ENCODE measurements around the gene HTR3C.
"Not testable (repeated sequence)": the region's sequence is repeated elsewhere in the genome, so short reads cannot be mapped to it uniquely, and the experiment has no call there.

HTR3C gene

DNA sequence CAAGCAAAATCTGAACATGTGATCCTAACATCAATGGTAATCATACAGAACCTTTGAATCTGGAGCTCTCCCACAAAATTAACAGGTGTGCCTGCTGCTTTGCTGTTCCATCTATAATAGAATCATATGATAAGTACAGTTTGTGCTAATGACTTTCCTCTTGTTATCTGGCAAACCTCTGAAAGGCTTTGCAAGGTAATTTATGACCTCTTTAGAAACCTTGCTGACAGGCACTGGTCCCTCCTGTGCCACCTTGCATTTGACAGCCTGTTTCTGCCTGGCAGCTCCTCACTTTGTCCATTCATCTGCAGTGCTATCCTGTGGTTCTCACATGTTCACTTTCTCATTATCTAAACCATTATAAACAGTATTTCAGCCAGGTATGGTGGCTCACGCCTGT, 10.2 kb upstream of the HTR3C start:
- Mint-ChIP-seq H3K36me3 (ENCODE audit: insufficient read depth) (no peaks in the 10 kb centered on the region), H3K27ac (ENCODE audit: low read depth) (no peak overlapping the region), H3K9me3 (no peaks in the 10 kb centered on the region), H3K27me3 (no peaks in the 10 kb centered on the region), H3K4me1 (no peaks in the 10 kb centered on the region), H3K4me3 (no peak overlapping the region)
- no peak for ATAC-seq (replicated peaks; ENCODE audit: extremely low read depth, poor library complexity, severe bottlenecking)
- DNase-seq (ENCODE audit: low spot score in 2 of 2): no peak

DNA sequence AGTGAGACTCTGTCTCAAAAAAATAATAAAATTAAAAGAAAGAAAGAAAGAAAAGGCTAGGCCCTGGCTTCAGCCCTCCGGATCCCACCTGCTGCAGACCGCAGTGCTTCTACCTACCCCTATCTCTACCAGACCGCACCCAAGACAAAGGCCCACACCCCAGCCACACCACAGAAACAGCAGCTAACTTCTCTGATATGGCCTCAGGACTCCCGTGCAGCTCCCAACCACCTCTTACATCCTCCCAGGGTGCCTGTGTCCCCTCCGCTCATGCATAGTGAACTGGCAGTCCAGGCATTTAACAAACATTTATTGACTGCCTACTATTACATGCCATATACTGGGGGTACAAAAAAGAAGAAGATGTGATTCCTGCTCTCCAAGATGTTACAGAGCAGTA, 6.9 kb upstream of the HTR3C start:
- no peaks in the 10 kb centered on the region for H3K27me3 Mint-ChIP-seq
- H3K9me3 Mint-ChIP-seq: no peaks in the 10 kb centered on the region
- no peaks in the 10 kb centered on the region for H3K36me3 Mint-ChIP-seq (ENCODE audit: insufficient read depth)
- no peak overlapping the region for H3K4me3 Mint-ChIP-seq
- ATAC-seq (replicated peaks; ENCODE audit: extremely low read depth, poor library complexity, severe bottlenecking): no peak
- no peak overlapping the region for H3K27ac Mint-ChIP-seq (ENCODE audit: low read depth)
- no peak for DNase-seq (ENCODE audit: low spot score in 2 of 2)
- no peaks in the 10 kb centered on the region for H3K4me1 Mint-ChIP-seq

DNA sequence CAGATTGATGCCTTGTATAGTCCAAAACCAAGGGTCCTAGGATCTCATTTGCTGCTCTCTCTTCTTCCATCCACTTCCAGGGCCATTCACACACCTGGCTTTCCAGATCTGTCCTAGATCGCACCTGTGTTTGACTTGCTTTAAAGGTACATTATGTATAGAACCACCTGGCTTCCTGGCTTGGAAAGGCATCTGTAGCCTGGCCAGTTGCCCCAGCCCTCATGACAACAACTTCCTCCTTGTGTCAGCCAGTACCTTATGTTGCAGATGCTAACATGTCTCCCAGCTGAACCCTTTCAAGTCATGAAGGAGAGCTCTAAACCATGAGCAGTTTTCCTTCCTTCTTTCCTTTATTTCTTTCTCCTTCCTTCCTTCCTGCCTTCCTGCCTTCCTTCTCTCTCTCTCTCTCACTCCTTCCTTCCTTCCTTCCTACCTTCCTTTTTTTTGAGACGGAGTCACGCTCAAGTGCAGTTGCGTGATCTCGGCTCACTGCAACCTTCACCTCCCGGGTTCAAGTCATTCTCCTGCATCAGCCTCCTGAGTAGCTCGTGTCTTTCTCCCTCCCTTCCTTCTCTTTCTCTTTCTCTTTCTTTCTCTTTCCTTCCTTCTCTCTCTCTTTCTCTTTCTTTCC, 2.5 kb upstream of the HTR3C start:
- Mint-ChIP-seq H3K27ac (ENCODE audit: low read depth) (peak overlapping the region; percentile 19), H3K9me3 (no peaks in the 10 kb centered on the region), H3K36me3 (ENCODE audit: insufficient read depth) (no peaks in the 10 kb centered on the region), H3K4me3 (no peak overlapping the region), H3K4me1 (no peaks in the 10 kb centered on the region), H3K27me3 (peaks cover 15% of the 10 kb centered on the region)
- ATAC-seq (replicated peaks; ENCODE audit: extremely low read depth, poor library complexity, severe bottlenecking) (no peak), DNase-seq (ENCODE audit: low spot score in 2 of 2) (no peak)

DNA sequence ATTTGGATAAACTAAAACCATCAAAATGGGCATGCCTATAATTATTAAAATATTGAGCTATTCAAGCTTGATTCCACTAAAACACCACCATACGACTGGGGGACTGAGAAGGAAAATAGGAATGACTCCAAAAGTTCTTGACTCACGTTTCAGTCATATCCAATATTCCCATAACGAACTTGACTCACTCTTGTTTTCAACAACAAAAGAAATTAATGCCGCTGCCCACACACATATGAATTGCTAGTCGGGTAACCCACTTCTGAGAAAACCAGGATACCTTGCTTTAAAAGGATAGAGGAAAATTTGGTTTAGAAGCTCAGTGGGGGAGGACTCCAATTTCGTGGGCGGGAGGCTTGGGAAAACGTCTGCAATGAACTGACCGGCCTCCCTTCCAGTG, 5.2 kb downstream of the HTR3C start:
- no peak for DNase-seq (ENCODE audit: low spot score in 2 of 2)
- no peak for ATAC-seq (replicated peaks; ENCODE audit: extremely low read depth, poor library complexity, severe bottlenecking)
- peaks cover 2% of the 10 kb centered on the region for H3K36me3 Mint-ChIP-seq (ENCODE audit: insufficient read depth)
- no peaks in the 10 kb centered on the region for H3K4me1 Mint-ChIP-seq
- no peak overlapping the region for H3K4me3 Mint-ChIP-seq
- no peaks in the 10 kb centered on the region for H3K9me3 Mint-ChIP-seq
- H3K27me3 Mint-ChIP-seq: peaks cover 24% of the 10 kb centered on the region
- H3K27ac Mint-ChIP-seq (ENCODE audit: low read depth): no peak overlapping the region

DNA sequence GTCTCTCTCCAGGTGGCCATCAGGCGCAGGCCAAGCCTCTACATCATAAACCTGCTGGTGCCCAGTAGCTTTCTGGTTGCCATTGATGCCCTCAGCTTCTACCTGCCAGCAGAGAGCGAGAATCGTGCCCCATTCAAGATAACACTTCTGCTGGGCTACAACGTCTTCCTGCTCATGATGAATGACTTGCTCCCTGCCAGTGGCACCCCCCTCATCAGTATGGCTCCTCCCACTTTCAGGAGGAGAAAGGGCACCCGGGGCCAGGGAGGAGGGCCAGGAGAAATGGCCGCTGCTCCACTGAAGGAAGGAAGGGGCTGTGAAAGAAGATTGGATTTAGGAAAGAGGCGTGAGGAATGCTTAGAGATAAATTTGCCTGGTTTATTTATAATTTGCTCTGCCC, 6.6 kb downstream of the HTR3C start:
- Mint-ChIP-seq H3K27ac (ENCODE audit: low read depth) (no peak overlapping the region), H3K36me3 (ENCODE audit: insufficient read depth) (peaks cover 2% of the 10 kb centered on the region), H3K4me1 (no peaks in the 10 kb centered on the region), H3K4me3 (no peak overlapping the region), H3K9me3 (no peaks in the 10 kb centered on the region), H3K27me3 (peaks cover 24% of the 10 kb centered on the region)
- no peak for ATAC-seq (replicated peaks; ENCODE audit: extremely low read depth, poor library complexity, severe bottlenecking)
- DNase-seq (ENCODE audit: low spot score in 2 of 2): no peak

DNA sequence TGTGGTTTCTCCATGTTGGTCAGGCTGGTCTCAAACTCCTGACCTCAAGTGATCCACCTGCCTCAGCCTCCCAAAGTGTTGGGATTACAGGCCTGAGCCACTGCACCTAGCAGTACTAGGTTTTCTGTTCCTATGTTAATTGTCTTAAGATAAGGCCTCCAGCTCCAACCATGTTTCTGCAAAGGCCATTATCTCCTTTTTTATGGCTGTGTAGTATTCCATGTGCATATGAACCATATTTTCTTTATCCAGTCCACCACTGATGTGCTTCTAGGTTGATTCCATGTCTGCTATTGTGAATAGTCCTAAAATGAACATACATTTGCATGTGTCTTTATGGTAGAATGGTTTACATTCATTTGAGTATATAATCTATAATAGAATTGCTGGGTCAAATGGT, 9.8 kb downstream of the HTR3C start:
- H3K27me3 Mint-ChIP-seq: peaks cover 24% of the 10 kb centered on the region
- ATAC-seq (replicated peaks; ENCODE audit: extremely low read depth, poor library complexity, severe bottlenecking): no peak

DNA sequence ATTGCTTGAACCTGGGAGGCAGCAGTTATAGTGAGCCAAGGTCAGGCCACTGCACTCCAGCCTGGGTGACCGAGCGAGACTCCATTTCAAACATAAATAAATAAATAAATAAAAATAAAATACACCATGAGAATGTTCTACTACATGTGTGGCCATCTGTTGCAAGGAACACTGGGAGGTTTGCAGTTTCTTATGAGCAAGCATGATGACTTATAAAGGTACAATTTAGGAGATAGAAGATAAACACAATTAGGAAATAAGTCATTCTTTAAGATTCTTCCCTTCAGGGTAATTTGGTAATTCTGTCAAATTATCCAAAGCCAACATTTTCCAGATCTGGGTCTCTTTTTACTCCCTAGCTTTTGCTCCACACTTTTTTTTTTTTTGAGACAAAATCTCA, 13.4 kb downstream of the HTR3C start:
- no peaks in the 10 kb centered on the region for H3K9me3 Mint-ChIP-seq
- H3K27me3 Mint-ChIP-seq: peaks cover 24% of the 10 kb centered on the region
- ATAC-seq (replicated peaks; ENCODE audit: extremely low read depth, poor library complexity, severe bottlenecking): no peak
- no peaks in the 10 kb centered on the region for H3K4me1 Mint-ChIP-seq
- no peak for DNase-seq (ENCODE audit: low spot score in 2 of 2)
- no peak overlapping the region for H3K27ac Mint-ChIP-seq (ENCODE audit: low read depth)
- peaks cover 2% of the 10 kb centered on the region for H3K36me3 Mint-ChIP-seq (ENCODE audit: insufficient read depth)
- H3K4me3 Mint-ChIP-seq: no peak overlapping the region

More for the DNA sequence above, 9.8 kb downstream of the HTR3C start:
- Mint-ChIP-seq H3K9me3 (no peaks in the 10 kb centered on the region), H3K27ac (ENCODE audit: low read depth) (no peak overlapping the region), H3K4me3 (no peak overlapping the region), H3K4me1 (no peaks in the 10 kb centered on the region), H3K36me3 (ENCODE audit: insufficient read depth) (peaks cover 2% of the 10 kb centered on the region)
- no peak for DNase-seq (ENCODE audit: low spot score in 2 of 2)

DNA sequence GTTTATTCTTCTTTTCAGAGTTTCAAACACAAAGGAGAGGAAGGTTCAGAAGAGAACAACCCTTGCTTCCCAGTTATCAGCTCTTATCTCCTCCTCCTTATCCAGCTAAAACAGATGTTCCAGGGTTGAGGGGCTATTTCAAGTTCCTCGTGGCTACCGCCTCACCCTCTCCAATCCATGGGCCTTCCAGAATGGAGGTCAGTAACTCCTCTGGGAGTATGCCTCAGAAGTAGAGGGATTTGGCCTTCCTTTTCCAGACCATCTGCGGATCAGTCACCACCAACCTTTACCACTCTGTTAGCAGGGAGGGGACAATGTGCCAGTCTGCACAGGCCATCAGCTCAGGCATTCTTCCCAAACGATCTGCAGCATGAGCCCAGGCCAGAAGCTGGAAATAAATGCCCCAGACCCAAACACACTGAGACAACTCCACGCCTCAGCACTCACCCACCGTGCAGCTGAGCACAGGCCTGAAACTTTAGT, 14.8 kb downstream of the HTR3C start:
- Mint-ChIP-seq H3K9me3 (no peaks in the 10 kb centered on the region), H3K36me3 (ENCODE audit: insufficient read depth) (peaks cover 1% of the 10 kb centered on the region), H3K4me1 (no peaks in the 10 kb centered on the region), H3K4me3 (no peak overlapping the region), H3K27me3 (peaks cover 28% of the 10 kb centered on the region), H3K27ac (ENCODE audit: low read depth) (no peak overlapping the region)
- no peak for DNase-seq (ENCODE audit: low spot score in 2 of 2)
- ATAC-seq (replicated peaks; ENCODE audit: extremely low read depth, poor library complexity, severe bottlenecking): no peak

DNA sequence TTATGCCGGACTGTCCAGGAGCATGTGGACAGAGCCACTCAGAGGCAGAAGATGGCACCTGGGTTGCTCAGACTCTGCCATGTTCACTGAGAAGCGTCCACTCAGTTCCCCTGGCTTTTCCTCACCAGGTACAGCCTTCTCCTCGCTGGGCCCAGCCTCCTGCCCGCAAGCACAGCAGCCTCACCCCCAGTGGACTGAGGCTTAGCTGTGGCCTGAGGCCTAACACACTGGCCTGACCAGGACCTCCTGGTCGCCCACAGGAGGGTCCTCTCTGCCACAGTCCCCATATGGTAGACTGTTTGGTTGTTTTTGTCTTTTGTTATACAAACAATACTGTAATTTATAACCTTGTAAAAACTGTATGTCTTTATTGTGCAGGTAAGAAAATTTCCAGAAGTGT, 15.5 kb downstream of the HTR3C start:
- Mint-ChIP-seq H3K4me3 (no peak overlapping the region), H3K4me1 (no peaks in the 10 kb centered on the region)

DNA sequence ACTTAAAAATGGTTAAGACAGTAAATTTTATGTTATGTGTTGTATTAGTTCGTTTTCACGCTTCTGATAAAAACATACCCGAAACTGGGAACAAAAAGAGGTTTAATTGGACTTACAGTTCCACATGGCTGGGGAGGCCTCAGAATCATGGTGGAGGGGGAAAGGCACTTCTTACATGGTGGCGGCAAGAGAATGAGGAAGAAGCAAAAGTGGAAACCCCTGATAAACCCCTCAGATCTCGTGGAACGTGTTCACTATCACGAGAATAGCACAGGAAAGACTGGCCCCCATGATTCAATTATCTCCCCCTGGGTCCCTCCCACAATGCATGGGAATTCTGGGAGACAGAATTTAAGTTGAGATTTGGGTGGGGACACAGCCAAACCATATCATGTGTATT, 18.3 kb downstream of the HTR3C start:
- not testable (repeated sequence) for DNase-seq (ENCODE audit: low spot score in 2 of 2); H3K27ac Mint-ChIP-seq (ENCODE audit: low read depth); ATAC-seq (replicated peaks; ENCODE audit: extremely low read depth, poor library complexity, severe bottlenecking); H3K4me3 Mint-ChIP-seq; H3K4me1 Mint-ChIP-seq; H3K36me3 Mint-ChIP-seq (ENCODE audit: insufficient read depth); H3K9me3 Mint-ChIP-seq
- peaks cover 16% of the 10 kb centered on the region for H3K27me3 Mint-ChIP-seq

More for the DNA sequence above, 15.5 kb downstream of the HTR3C start:
- ATAC-seq (replicated peaks; ENCODE audit: extremely low read depth, poor library complexity, severe bottlenecking): no peak
- Mint-ChIP-seq H3K27me3 (peaks cover 28% of the 10 kb centered on the region), H3K36me3 (ENCODE audit: insufficient read depth) (no peaks in the 10 kb centered on the region), H3K9me3 (no peaks in the 10 kb centered on the region), H3K27ac (ENCODE audit: low read depth) (no peak overlapping the region)
- DNase-seq (ENCODE audit: low spot score in 2 of 2): no peak

DNA sequence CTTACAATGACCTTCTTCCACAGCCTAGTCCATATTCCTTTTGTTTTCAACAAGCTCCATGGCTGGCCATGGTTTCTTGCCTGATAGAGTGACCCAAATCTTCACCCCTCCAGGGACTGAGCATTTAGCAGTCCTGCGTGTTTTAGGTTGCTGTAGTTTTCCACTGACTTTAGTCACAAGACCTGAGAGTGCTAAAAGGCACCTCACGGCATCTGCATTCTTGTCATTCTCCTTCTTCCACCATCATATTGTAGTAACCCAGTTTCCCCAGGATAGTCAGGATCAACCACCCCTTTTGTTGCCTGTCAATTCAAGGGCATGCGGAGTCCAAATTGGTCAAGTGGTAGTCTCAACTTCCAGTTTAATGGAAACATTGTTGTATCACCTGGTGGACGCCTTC, 20.8 kb downstream of the HTR3C start:
- no peak for DNase-seq (ENCODE audit: low spot score in 2 of 2)
- Mint-ChIP-seq H3K4me3 (no peak overlapping the region), H3K9me3 (no peaks in the 10 kb centered on the region), H3K27me3 (peaks cover 16% of the 10 kb centered on the region), H3K36me3 (ENCODE audit: insufficient read depth) (no peaks in the 10 kb centered on the region), H3K4me1 (no peaks in the 10 kb centered on the region), H3K27ac (ENCODE audit: low read depth) (no peak overlapping the region)
- no peak for ATAC-seq (replicated peaks; ENCODE audit: extremely low read depth, poor library complexity, severe bottlenecking)

DNA sequence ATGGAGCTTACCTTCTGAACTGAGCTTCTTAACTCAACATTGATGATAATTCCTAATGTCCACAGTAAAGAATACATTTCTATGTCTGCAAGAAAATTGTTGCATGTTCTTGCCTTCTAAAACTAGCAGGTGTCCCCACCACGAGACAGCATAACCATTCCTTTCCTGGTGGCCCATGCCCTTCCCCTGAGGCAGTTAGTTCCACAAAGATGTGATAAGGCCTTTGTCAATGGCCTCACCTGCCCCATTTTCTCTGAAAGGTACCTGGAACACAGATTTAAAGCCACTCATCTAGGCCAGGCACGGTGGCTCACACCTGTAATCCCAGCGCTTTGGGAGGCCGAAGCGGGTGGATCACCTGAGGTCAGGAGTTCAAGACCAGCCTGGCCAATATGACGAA, 23.1 kb downstream of the HTR3C start:
- Mint-ChIP-seq H3K4me1 (no peaks in the 10 kb centered on the region), H3K27me3 (peaks cover 7% of the 10 kb centered on the region), H3K27ac (ENCODE audit: low read depth) (no peak overlapping the region), H3K9me3 (no peaks in the 10 kb centered on the region), H3K36me3 (ENCODE audit: insufficient read depth) (no peaks in the 10 kb centered on the region), H3K4me3 (no peak overlapping the region)
- no peak for ATAC-seq (replicated peaks; ENCODE audit: extremely low read depth, poor library complexity, severe bottlenecking)
- no peak for DNase-seq (ENCODE audit: low spot score in 2 of 2)

DNA sequence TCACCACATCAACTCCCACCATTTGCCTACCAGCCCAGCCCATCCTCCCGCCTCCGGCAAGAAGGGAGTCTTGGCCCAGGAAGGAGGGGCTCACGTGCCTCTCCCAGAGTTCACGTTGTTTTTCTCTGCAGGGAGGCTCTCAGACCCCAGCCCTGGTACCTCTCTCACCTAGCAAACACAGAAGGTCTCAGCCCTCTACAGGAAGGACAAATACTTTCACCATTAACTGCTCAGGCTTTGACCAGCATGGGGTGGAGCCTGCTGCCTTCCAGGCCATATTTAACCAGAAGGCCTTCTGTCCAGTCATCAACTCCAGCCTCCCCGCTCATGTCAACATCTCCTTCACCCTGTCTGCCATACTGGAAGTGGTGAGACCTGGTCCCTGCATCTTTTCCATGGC, 25.0 kb downstream of the HTR3C start:
- ATAC-seq (replicated peaks; ENCODE audit: extremely low read depth, poor library complexity, severe bottlenecking): no peak
- H3K9me3 Mint-ChIP-seq: no peaks in the 10 kb centered on the region
- H3K36me3 Mint-ChIP-seq (ENCODE audit: insufficient read depth): no peaks in the 10 kb centered on the region
- H3K27me3 Mint-ChIP-seq: no peaks in the 10 kb centered on the region
- DNase-seq (ENCODE audit: low spot score in 2 of 2): no peak
- H3K4me3 Mint-ChIP-seq: no peak overlapping the region
- H3K27ac Mint-ChIP-seq (ENCODE audit: low read depth): no peak overlapping the region
- H3K4me1 Mint-ChIP-seq: no peaks in the 10 kb centered on the region
